COLO668 (cell line): Measurements from ENCODE around the gene GMFB.

Source experiments
- DNase-seq: peaks from one replicate; lab custom pipeline; 2025; ENCODE audit not compliant: unreplicated experiment; lab: John Stamatoyannopoulos, UW

The GMFB gene

DNA sequence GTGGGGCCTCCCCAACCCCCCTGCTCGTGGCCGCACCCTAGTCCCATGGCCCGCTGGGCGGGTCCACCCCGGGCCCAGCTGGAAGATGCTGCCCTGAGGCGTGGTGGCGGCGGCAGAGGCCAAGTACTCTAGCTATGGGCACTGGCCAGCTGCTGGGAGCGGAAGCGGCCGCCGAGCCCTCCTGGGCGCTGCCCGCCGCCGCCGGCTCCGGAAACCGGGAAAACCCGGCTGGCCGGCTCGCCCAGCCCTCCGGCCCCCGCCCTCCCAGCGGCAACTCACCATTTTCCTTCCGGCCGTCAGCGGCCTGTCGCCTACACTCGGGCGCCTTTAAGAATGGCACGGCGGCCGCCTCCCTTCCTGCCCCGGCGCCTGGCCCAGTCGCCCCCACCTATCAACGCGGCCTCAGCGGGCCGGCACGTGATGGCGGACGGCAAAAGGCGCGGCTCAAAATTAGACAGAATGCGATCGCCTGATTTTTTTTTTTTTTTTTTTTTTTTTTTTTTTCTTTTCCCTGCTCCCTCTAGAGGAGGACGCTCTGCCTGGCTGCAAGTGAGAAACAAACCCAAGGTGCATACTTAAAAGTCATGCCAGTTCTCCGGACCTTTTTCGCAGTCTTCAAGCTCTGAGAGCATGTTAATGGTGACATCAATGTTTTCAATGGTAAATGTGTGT is at the start of gene GMFB:
Gene GMFB, minus strand, starts transcription at position 335 of the 672 bp plus-strand sequence. Its CDS starts 53 bp downstream, at position 282.
- peak; percentile 96 for DNase-seq

GRCh38 chr14:54538055-54538454 is 49.3 kb upstream of the GMFB start:
- no peak for DNase-seq

- no peak for DNase-seq
These were observed 48.9 kb upstream of the GMFB start for GRCh38 chr14:54537651-54538050.

- no peak for DNase-seq
These were observed 46.9 kb upstream of the GMFB start for GRCh38 chr14:54535646-54536045.

DNA sequence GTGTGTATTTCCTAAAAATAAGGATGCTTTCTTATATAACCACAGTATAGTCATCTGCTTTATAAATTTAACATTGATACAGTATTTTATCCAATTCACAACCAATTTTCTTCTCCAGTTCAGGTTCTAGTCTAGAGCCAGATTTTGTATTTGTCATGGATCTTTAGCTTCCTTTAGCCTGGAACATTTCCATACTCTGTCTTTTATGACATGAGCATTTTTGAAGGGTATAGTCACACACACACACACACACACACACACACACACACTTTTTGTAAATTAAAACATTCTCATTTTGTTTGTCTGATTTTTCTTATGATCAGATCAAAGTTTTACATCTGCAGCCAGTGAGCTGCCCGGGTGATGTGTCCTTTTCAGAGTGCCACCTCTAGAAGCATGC is 46.3 kb upstream of the GMFB start:
- no peak for DNase-seq

GRCh38 chr14:54533100-54533499 is 44.3 kb upstream of the GMFB start:
- DNase-seq: no peak

DNA sequence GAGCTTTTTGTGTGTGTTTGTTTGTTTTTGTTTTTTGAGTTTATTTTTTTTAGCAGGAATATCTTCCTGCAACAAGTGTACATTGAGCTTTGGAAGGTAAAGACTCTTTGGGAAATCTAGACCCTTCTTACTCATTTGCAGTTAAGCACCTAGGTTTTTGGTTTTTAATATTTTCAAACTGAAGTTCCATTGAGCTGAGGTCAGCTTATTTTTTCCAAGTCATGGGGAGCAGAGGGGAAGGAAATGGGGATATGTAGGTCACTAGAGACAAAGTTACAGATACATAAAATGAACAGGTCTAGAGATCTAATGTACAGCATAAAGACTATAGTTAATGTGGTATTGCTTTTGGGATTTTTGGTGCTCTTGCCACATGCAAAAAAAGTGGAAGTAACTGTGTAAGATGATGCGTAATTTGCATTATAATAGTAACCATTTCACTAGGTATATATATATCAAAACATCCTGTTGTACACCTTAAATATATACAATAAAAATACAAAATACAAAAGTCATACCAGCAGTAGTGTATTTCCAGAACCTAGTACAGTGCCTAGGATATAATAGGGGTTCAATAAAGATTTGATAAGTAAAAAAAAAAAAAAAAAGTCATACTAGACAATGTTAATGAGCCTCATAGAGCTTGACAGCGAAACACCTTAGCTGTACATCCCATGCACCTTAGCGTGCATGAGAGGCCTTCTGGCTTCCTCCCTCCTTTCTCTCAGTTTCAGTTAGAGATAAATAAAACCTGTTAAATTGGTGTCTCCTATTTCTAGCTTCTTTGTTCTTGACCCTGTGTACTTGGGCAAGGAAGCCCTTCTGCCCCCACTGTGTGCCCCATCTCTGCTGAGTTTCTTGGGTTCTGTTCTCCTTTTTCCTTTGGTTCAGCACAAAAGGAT is 43.6 kb upstream of the GMFB start:
- DNase-seq: no peak

- DNase-seq: no peak
These were observed 41.0 kb upstream of the GMFB start for GRCh38 chr14:54529811-54530210.

DNA sequence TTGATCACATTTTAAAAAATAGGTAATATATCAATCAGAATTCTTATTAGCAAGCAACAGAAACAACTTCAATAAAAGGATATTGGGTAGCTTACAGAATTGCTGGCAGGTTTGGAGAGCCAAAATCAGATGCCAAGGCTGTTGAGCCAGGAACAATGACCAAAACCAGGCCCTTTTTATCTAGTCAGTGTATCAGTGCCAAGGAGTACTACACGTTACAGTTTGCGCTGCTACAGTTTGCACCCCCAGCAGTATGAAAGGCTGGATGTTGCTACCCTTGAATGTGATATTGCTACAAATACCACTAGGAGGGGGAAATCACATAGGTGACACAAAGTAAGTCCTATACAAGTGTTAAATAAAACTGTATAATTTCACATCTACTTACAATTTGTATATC is 40.2 kb upstream of the GMFB start:
- DNase-seq: no peak

GRCh38 chr14:54524410-54524809 is 35.6 kb upstream of the GMFB start:
- DNase-seq: no peak

GRCh38 chr14:54516709-54517108 is 27.9 kb upstream of the GMFB start:
- DNase-seq: no peak

DNA sequence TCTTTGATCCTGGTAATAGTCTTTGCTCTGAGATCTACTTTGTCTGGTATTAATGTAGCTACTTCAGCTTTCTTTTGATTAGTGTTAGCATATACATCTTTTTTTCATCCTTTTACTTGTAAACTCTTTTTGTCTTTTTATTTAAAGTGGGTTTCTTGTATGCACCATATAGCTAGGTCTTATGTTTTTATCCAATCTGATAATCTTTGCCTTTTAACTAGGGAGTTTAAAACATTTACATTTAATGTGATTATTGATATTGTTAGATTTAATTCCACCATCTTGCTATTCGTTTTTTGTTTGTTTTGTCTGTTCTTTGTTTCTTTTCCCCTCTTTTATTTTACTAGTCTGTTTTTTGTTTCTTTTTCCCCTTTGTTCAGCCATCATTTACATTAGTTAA is 26.9 kb upstream of the GMFB start:
- DNase-seq: no peak

DNA sequence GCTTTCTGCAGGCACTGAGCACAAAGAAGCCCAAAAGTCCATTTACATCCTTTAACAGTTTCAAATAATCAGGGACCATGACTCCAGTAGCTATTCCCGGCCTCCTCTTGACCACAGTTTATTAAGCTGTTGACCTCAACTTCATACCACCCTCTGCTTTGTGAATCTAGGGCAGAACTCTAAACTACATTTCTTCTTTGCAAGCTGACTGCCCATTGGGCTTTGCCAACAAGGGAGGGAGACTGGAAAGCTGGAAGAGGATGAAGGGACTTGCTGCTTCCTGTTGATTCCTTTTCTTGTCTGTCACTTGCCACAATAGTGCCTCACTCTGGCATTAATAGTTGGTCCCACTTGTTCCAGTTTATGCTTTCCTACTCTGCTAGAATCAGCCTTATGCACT is 23.6 kb upstream of the GMFB start:
- no peak for DNase-seq

GRCh38 chr14:54509546-54510501 is 21.0 kb upstream of the GMFB start, which contains the start of gene CGRRF1:
Gene CGRRF1 (plus strand): TSS chr14:54509906. CDS start chr14:54509960, 54 bp downstream.
- peak; percentile 99 for DNase-seq

- DNase-seq: no peak
These were observed 14.7 kb upstream of the GMFB start for GRCh38 chr14:54503486-54503885.

- no peak for DNase-seq
These were observed 13.8 kb upstream of the GMFB start for GRCh38 chr14:54502602-54503001.

- no peak for DNase-seq
These were observed 12.7 kb upstream of the GMFB start for GRCh38 chr14:54501480-54501879.

DNA sequence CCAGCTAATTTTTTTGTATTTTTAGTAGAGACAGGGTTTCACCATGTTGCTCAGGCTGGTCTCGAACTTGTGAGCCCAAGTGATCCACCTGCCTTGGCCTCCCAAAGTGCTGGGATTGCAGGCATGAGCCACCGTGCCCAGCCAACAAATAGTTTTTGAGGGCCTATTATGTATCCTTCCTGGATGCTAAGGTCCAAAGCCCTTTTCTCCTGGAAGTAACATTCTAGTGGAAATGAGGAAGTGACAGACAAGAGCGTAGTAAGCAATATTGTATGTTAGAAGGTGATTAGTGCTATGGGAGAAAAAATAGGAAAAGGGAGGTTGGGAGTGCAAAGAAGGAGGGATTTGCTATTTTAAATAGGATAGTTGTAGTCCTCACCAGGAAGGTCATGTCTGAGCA is 12.0 kb upstream of the GMFB start:
- no peak for DNase-seq

GRCh38 chr14:54498579-54498978 is 9.8 kb upstream of the GMFB start:
- DNase-seq: no peak

- DNase-seq: no peak
These were observed 9.3 kb upstream of the GMFB start for GRCh38 chr14:54498095-54498531.

DNA sequence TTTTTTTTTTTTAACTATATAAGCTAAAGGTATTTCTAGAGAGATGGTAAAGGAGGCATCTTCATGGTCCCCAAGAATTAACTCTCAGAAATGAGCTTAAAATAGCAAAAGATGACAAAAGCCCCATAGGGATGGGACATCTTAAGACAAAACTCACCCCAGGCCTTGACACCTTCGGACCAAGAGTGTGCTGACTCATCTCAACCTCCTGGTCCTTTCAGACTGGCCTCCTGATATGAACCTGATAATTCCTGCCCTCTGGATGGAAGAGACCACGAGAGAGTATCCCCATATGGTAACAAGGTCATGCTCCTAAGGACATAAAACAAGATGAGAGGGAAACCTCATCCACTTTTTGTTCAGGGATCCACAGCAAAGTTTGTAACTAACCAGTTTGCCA is 8.4 kb upstream of the GMFB start:
- DNase-seq: no peak
